HCT116 (cell line): ENCODE data around the gene COL9A3. TPM values are rescaled to one million over a fixed set of nuclear protein-coding genes. Genes with fewer than 3 reads are reported as not detected.

Experiments
- ATAC-seq: fragments of 200-7000 bp; cut with Tn5 transposase; 2 replicates; pipeline ENCODE4 v1.9.1; 2020; ENCODE audit warnings: mild to moderate bottlenecking, moderate library complexity
- BruUV-seq: library from RNA; stranded (reverse); fragments of 400-500 nt; replicated peaks from 2 replicates; lab custom pipeline; 2021; lab: Mats Ljungman, UMichigan
- CTCF ChIA-PET: fragments of 300-600 bp; sonication (Branson Sonifier 250); formaldehyde crosslinking; loops from one replicate; lab custom pipeline; 2021; ENCODE audit warnings: antibody characterized with exemption; lab: Charles Lee
- POLR2A ChIA-PET: fragments of 300-600, 350-600 bp; sonication (Branson Sonifier 250); formaldehyde crosslinking; loops from one replicate; lab custom pipeline; 2021; ENCODE audit warnings: antibody characterized with exemption; lab: Charles Lee
- RAD21 ChIA-PET, 2 experiments: fragments of 300-600 bp; sonication (Branson Sonifier 250); formaldehyde crosslinking; loops; one replicate each; lab custom pipeline; 2023; ENCODE audit warnings: low total read pairs in 2 of 2; ENCODE audit not compliant: uncharacterized antibody in 2 of 2, unreplicated experiment in 2 of 2, low non-redundant PET in 1 of 2; lab: Charles Lee
- DNase-seq: peaks from one replicate; pipeline ENCODE4 v3.0.0-alpha.2; 2010; ENCODE audit warnings: low read depth, low spot score
- H2AFZ ChIP-seq: fragments of 200-600 bp; shearing (Covaris generic), sonication (generic); 2 replicates; pipeline ENCODE4 v1.6.1; 2017; ENCODE audit warnings: low read depth, mixed run types, mixed read lengths, antibody characterized with exemption, low read length; ENCODE audit not compliant: poor library complexity, severe bottlenecking
- H3K27ac ChIP-seq: 2 replicates; pipeline ENCODE4 v1.5.1; 2012; ENCODE audit warnings: low read depth, low read length
- H3K27me3 ChIP-seq: fragments of 200-600 bp; sonication (generic); 2 replicates; pipeline ENCODE4 v1.6.1; 2016; ENCODE audit warnings: mixed run types, low read length, mixed read lengths; ENCODE audit not compliant: insufficient read depth
- H3K36me3 ChIP-seq, 2 experiments: fragments of 200-500 bp in 1 of 2; fragments of 200-600 bp in 1 of 2; sonication (Bioruptor generic) in 1 of 2; sonication (generic) in 1 of 2; 2 replicates each; pipeline versions ENCODE4 v1.5.1 to v1.6.1; 2014 to 2016; ENCODE audit warnings: low read length in 2 of 2, inconsistent platforms in 1 of 2, mixed read lengths in 1 of 2, mixed run types in 1 of 2; ENCODE audit not compliant: insufficient read depth in 2 of 2, control insufficient read depth in 1 of 2
- H3K4me1 ChIP-seq, 2 experiments: fragments of 200-600 bp in 1 of 2; sonication (generic) in 1 of 2; 2 replicates each; pipeline versions ENCODE4 v1.5.1 to v1.6.1; 2012 to 2017; ENCODE audit warnings: low read length in 2 of 2, inconsistent platforms in 1 of 2, mild to moderate bottlenecking in 1 of 2, mixed read lengths in 1 of 2, mixed run types in 1 of 2, moderate library complexity in 1 of 2; ENCODE audit not compliant: insufficient read depth in 2 of 2, control insufficient read depth in 1 of 2
- H3K4me2 ChIP-seq: fragments of 200-600 bp; sonication (generic); 2 replicates; pipeline ENCODE4 v1.6.1; 2017; ENCODE audit warnings: mixed run types, low read length, mixed read lengths
- H3K4me3 ChIP-seq, 2 experiments: fragments of 200-600 bp in 1 of 2; sonication (generic) in 1 of 2; replicated peaks in 1 of 2; 2 replicates each; pipeline ENCODE4 v1.5.1; 2011 to 2016; ENCODE audit warnings: low read length in 2 of 2, control low read depth in 1 of 2, low read depth in 1 of 2, mild to moderate bottlenecking in 1 of 2, mixed read lengths in 1 of 2, mixed run types in 1 of 2
- H3K79me2 ChIP-seq: fragments of 200-600 bp; sonication (generic); 2 replicates; pipeline ENCODE4 v1.6.1; 2017; ENCODE audit warnings: mild to moderate bottlenecking, mixed run types, low read length, moderate library complexity, mixed read lengths; ENCODE audit not compliant: insufficient read depth
- H3K9ac ChIP-seq: fragments of 200-600 bp; sonication (generic); 2 replicates; pipeline ENCODE4 v1.6.1; 2016; ENCODE audit warnings: low read length, mixed read lengths
- H3K9me2 ChIP-seq: fragments of 200-600 bp; sonication (generic), shearing (Covaris generic); 2 replicates; pipeline ENCODE4 v1.6.1; 2017; ENCODE audit warnings: mixed run types, mild to moderate bottlenecking, moderate library complexity; ENCODE audit not compliant: insufficient read depth
- H3K9me3 ChIP-seq, 2 experiments: fragments of 200-500 bp in 1 of 2; fragments of 200-600 bp in 1 of 2; sonication (Bioruptor generic) in 1 of 2; sonication (generic) in 1 of 2; 2 replicates each; pipeline ENCODE4 v1.6.1; 2014 to 2017; ENCODE audit warnings: low read length in 2 of 2, mixed read lengths in 2 of 2, inconsistent platforms in 1 of 2, low read depth in 1 of 2, mild to moderate bottlenecking in 1 of 2, mixed run types in 1 of 2, moderate library complexity in 1 of 2; ENCODE audit not compliant: control insufficient read depth in 1 of 2, insufficient read depth in 1 of 2
- H4K20me1 ChIP-seq: fragments of 200-600 bp; sonication (generic), shearing (Covaris generic); 2 replicates; pipeline ENCODE4 v1.6.1; 2017; ENCODE audit warnings: mixed run types, mild to moderate bottlenecking, moderate library complexity; ENCODE audit not compliant: insufficient read depth
- CBX3 ChIP-seq: IDR thresholded peaks from 2 replicates; pipeline ENCODE4 v1.6.1; 2012; ENCODE audit warnings: low read depth
- EZH2 ChIP-seq: fragments of 200-600 bp; sonication (generic); IDR thresholded peaks from 2 replicates; pipeline ENCODE4 v1.6.1; 2017; ENCODE audit warnings: antibody characterized with exemption, mixed run types
- EZH2phosphoT487 ChIP-seq: fragments of 200-600 bp; IDR thresholded peaks from 2 replicates; pipeline ENCODE4 v1.6.1; 2018; ENCODE audit warnings: antibody characterized with exemption, borderline replicate concordance
- POLR2A ChIP-seq: IDR thresholded peaks from 2 replicates; pipeline ENCODE4 v1.7.0; 2011; ENCODE audit warnings: borderline replicate concordance; ENCODE audit not compliant: insufficient read depth, insufficient read length; ENCODE audit errors: extremely low read depth
- POLR2AphosphoS5 ChIP-seq: IDR thresholded peaks from 2 replicates; pipeline ENCODE4 v1.6.1; 2011; ENCODE audit warnings: mild to moderate bottlenecking, low read depth, low read length, moderate library complexity
- RAD21 ChIP-seq: IDR thresholded peaks from 2 replicates; pipeline ENCODE4 v1.6.1; 2012; ENCODE audit warnings: low read depth, mild to moderate bottlenecking
- TCF7L2 ChIP-seq: IDR thresholded peaks from 2 replicates; pipeline ENCODE4 v1.7.0; 2011; ENCODE audit warnings: borderline replicate concordance, inconsistent platforms; ENCODE audit not compliant: insufficient read depth, insufficient read length; ENCODE audit errors: extremely low read depth
- YY1 ChIP-seq: IDR thresholded peaks from 2 replicates; pipeline ENCODE4 v1.6.1; 2011; ENCODE audit warnings: low read length, low read depth, moderate library complexity, mild to moderate bottlenecking; ENCODE audit not compliant: insufficient replicate concordance; ENCODE audit errors: extremely low read depth
- intact Hi-C: fragments of 100-400 bp; cut with micrococcal nuclease; formaldehyde crosslinking; loops from 2 replicates; pipeline ENCODE4 v1.10.0; 2022
- total RNA-seq: library from RNA; stranded (reverse); gene quantifications from one replicate; pipeline ENCODE4 v1.2.1, GENCODE V29; 2021; ENCODE audit not compliant: unreplicated experiment
- TF ChIP-seq, protein P1 (sequence below): IDR thresholded peaks from 2 replicates; pipeline ENCODE4 v1.6.1; 2012
- TF ChIP-seq, protein P2 (sequence below), 3 experiments: fragments of 200-600 bp in 1 of 3; sonication (generic) in 1 of 3; IDR thresholded peaks in 2 of 3; conservative IDR thresholded peaks in 1 of 3; 2 replicates each; pipeline ENCODE4 v1.5.1; 2012 to 2017; ENCODE audit warnings: low read depth in 2 of 3, low read length in 2 of 3, antibody characterized with exemption in 1 of 3, borderline replicate concordance in 1 of 3, control low read depth in 1 of 3, mild to moderate bottlenecking in 1 of 3, mixed read lengths in 1 of 3, mixed run types in 1 of 3, moderate library complexity in 1 of 3; ENCODE audit not compliant: insufficient read depth in 1 of 3

Gene COL9A3
- total RNA-seq, 1 experiment from 2014 or later: 29.7 TPM

DNA sequence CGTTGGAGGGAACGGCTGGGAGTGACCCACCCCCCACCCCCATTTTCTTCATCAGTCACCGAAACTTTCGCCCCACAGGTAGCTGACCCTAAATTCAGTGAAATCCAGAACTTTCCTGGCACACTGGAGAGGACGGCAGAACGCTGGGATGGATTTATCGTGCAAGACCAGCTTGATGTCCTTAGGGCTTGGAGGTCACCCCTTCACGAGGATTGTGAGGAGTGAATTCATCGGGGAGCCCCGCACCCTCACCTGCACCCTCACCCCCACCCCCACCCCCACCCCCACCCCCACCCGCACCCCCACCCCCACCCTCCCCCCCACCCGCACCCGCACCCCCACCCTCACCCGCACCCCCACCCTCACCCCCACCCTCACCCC, 58.1 kb downstream of the COL9A3 start:
- TF ChIP-seq, protein P1, sequence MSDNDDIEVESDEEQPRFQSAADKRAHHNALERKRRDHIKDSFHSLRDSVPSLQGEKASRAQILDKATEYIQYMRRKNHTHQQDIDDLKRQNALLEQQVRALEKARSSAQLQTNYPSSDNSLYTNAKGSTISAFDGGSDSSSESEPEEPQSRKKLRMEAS: no peak
- TF ChIP-seq EZH2: no peak
- no peak for TF ChIP-seq POLR2AphosphoS5
- no peaks in the 10 kb centered on the region for H3K79me2 ChIP-seq
- no peak overlapping the region for H2AFZ ChIP-seq
- H3K27ac ChIP-seq: peak overlapping the region; percentile 85
- H3K9me2 ChIP-seq: no peaks in the 10 kb centered on the region
- no peaks in the 10 kb centered on the region for H4K20me1 ChIP-seq
- peaks cover 13 to 26% of the 10 kb centered on the region in 2 experiments for H3K4me1 ChIP-seq
- ATAC-seq (0 out of 2 replicates have a peak, but pooled peaks have one; percentile 3), DNase-seq (no peak)
- ChIA-PET RAD21 (no interaction called here), CTCF (interaction anchor here (0.7 to 2.3 kb wide), 9 partner anchors 7 to 97 kb away, joined by 3 to 10 read pairs (median 4); partner anchors contain the start of gene TCFL5), POLR2A (interaction anchor here (0.7 to 1.9 kb wide), 8 partner anchors 11 to 134 kb away, joined by 3 to 6 read pairs (median 4); partner anchors contain the start of gene TCFL5)
- intact Hi-C loops: loop anchor here (1.0 kb wide), 1 partner anchor 129 kb away; no protein-coding TSS in a partner anchor
- peak overlapping the region; percentile 27 to 45; a peak in 3 of 4 replicates for H3K4me3 ChIP-seq
- peak overlapping the region; percentile 66 for H3K9ac ChIP-seq
- no TSS peak for BruUV-seq
- no peaks in the 10 kb centered on the region for H3K36me3 ChIP-seq
- H3K9me3 ChIP-seq: no peaks in the 10 kb centered on the region; a peak in 1 of 4 replicates
- H3K27me3 ChIP-seq: no peaks in the 10 kb centered on the region
- peak overlapping the region; percentile 80 for H3K4me2 ChIP-seq

DNA sequence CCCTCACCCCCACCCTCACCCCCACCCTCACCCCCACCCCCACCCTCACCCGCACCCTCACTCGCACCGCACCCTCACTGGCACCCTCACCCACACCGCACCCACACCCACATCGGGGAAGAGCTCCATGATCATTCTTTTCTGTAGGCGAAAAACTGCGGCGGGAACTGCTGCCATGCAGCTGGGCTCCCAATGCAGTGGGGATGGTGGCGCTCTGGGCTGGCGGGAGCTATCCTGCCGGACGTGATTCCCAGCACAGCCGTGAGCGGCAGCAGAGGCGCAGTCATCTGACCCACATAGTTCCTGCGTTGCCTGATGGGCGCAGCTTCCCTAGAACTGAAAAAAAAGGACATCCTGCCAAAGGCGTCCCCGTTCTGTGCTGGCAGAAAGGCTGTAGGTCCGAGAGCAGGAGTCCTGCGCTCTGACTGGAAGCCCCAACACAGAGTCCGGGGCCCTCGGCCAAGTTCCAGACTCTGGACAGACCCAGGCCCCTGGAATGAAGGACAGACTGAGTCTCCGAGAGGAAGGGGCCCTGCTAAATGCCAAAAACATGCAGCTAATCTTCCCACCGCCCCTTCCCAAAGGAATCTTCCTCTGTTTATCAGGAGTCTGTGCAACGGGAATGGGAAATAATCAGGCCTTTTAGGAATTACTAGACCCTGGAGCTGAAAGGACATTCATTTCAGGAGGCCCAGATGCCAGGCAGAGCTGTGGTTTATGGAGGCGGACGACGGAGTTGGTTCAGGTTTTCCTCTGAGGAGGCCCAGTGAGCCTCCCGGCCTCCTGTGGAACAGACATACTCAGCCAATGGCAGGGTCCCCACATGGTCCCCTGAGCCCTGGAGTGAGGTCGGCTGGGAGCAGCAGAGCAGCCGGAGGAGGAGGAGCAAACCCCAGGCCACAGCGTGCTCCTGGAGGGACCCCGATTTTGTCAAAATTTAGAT, 58.8 kb downstream of the COL9A3 start:
- Histone ChIP-seq H3K27me3 (no peaks in the 10 kb centered on the region), H3K36me3 (no peaks in the 10 kb centered on the region), H3K4me2 (peak overlapping the region; percentile 62), H3K4me1 (peaks cover 13 to 26% of the 10 kb centered on the region in 2 experiments), H3K4me3 (peak overlapping the region; percentile 18 to 30; a peak in 3 of 4 replicates), H4K20me1 (no peaks in the 10 kb centered on the region), H3K79me2 (no peaks in the 10 kb centered on the region), H3K27ac (peak overlapping the region; percentile 77), H3K9me3 (no peaks in the 10 kb centered on the region), H2AFZ (peak overlapping the region; percentile 90), H3K9ac (peak overlapping the region; percentile 53), H3K9me2 (no peaks in the 10 kb centered on the region)
- ChIA-PET RAD21 (no interaction called here), POLR2A (interaction anchor here (0.7 to 1.9 kb wide), 7 partner anchors 11 to 133 kb away, joined by 3 to 6 read pairs (median 4); partner anchors contain the start of gene TCFL5), CTCF (interaction anchor here (0.7 to 2.3 kb wide), 10 partner anchors 8 to 97 kb away, joined by 3 to 10 read pairs (median 4); partner anchors contain the start of gene TCFL5)
- DNase-seq (peak; percentile 71), ATAC-seq (peak; percentile 92)
- BruUV-seq: no TSS peak
- intact Hi-C loops: loop anchor here (1.0 kb wide), 1 partner anchor 129 kb away; no protein-coding TSS in a partner anchor
- TF ChIP-seq EZH2phosphoT487: no peak
- TF ChIP-seq, protein P2, sequence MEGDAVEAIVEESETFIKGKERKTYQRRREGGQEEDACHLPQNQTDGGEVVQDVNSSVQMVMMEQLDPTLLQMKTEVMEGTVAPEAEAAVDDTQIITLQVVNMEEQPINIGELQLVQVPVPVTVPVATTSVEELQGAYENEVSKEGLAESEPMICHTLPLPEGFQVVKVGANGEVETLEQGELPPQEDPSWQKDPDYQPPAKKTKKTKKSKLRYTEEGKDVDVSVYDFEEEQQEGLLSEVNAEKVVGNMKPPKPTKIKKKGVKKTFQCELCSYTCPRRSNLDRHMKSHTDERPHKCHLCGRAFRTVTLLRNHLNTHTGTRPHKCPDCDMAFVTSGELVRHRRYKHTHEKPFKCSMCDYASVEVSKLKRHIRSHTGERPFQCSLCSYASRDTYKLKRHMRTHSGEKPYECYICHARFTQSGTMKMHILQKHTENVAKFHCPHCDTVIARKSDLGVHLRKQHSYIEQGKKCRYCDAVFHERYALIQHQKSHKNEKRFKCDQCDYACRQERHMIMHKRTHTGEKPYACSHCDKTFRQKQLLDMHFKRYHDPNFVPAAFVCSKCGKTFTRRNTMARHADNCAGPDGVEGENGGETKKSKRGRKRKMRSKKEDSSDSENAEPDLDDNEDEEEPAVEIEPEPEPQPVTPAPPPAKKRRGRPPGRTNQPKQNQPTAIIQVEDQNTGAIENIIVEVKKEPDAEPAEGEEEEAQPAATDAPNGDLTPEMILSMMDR (IDR thresholded peaks at IDR 0.05 in 2 of 3, conservative IDR thresholded peaks at IDR 0.05 in 1 of 3; ENCODE audit: borderline replicate concordance in 1 of 3, insufficient read depth in 1 of 3, low read depth in 2 of 3, low read length in 2 of 3): peak; percentile 54 to 59 (median 56); a peak in 5 of 6 replicates
- peak; percentile 45; the same call in 1 of the 2 replicates for TF ChIP-seq CBX3
- TF ChIP-seq POLR2AphosphoS5: peak; percentile 61
- TF ChIP-seq, protein P1: peak; percentile 62
- peak; percentile 35; the same call in 1 of the 2 replicates for TF ChIP-seq RAD21
- peak; percentile 70 for TF ChIP-seq YY1
- no peak for TF ChIP-seq POLR2A
- TF ChIP-seq TCF7L2: peak; percentile 15
